ENCODE measurements around the gene SIPA1L3.

GRCh38 chr19:38012944-38013343 lies 105.9 kb downstream of the SIPA1L3 start:
- TF ChIP-seq CTCF (IDR thresholded peaks at IDR 0.05; ENCODE audit: poor library complexity, severe bottlenecking) (no peak), EP300 (conservative IDR thresholded peaks at IDR 0.05; ENCODE audit: poor library complexity, severe bottlenecking) (no peak), POLR2AphosphoS5 (IDR thresholded peaks at IDR 0.05) (no peak), REST (IDR thresholded peaks at IDR 0.05; ENCODE audit: borderline replicate concordance) (no peak), EZH2 (IDR thresholded peaks at IDR 0.05; ENCODE audit: borderline replicate concordance, insufficient read depth, low read length, poor library complexity, severe bottlenecking) (no peak), TAF1 (IDR thresholded peaks at IDR 0.05; ENCODE audit: low read depth) (no peak), SMC3 (conservative IDR thresholded peaks at IDR 0.05; ENCODE audit: poor library complexity) (no peak)

Data from neural cell (in vitro differentiated cells).